Caki2 (cell line): Measurements from ENCODE around the gene GK. TPM values are rescaled to one million over a fixed set of nuclear protein-coding genes. Genes with fewer than 3 reads are reported as not detected.
A peak's percentile ranks its signal among the peaks of the same experiment; 100 is the strongest.
"Not testable (repeated sequence)": the region's sequence is repeated elsewhere in the genome, so short reads cannot be mapped to it uniquely, and the experiment has no call there.

ENCODE experiments used
- DNase-seq: peaks from one replicate; pipeline ENCODE4 v3.0.0-alpha.2; 2015; ENCODE audit warnings: low read depth
- in situ Hi-C: cut with HindIII; loops from 2 replicates; pipeline ENCODE4 v1.10.0; 2016; ENCODE audit warnings: low sequenced_read_pairs, low pct_unique_long_range_greater_than_20kb, mixed read lengths
- total RNA-seq: library from RNA; depleted of rRNA; stranded (reverse); fragments of >200 nt; shearing (Covaris generic); gene quantifications from 2 replicates; pipeline ENCODE4 v1.2.3, GENCODE V29; 2014; ENCODE audit warnings: low replicate concordance

Gene GK
- total RNA-seq, 1 experiment from 2014 or later: 4.5 TPM

DNA sequence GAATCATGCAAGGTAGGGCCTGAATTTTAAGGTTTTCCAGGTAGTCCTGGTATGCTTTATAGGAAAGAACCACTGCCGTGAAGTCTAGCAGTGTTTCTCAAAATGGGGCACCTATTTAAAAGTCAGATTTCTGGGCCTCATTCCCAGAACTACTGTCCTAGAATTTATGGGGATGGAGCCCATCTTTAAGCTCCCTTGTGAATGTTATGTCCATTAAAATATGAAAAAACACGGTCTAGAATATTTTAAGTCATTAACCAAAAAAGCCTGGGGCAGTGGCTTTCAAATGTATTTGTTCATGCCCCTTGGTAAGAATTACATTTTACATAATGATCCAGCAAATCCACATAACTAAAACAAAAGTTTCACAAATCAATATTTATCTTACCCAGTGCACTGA, 35.4 kb downstream of the GK start:
- in situ Hi-C loops: no loop called here

DNA sequence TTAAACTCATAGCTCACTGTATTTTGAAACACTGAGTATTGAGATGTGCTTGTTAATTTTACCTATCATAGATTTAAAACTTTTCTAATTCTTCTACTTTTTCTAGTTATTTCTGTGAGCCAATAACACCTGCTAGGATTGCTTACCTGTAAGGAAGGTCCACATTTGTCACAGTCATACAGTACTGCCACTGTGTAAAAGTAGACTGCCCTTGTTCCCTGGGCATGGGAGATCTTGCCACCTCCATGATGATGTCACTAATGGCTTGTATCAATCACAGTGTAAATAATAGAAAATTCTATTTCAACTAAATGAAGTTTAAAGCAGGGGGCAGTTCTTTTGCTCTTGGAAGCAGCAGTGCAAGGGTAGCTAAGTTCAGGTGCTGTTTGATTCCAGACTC, 35.9 kb downstream of the GK start:
- no peak for DNase-seq
- in situ Hi-C loops: no loop called here

More for the DNA sequence above, 35.4 kb downstream of the GK start:
- no peak for DNase-seq

DNA sequence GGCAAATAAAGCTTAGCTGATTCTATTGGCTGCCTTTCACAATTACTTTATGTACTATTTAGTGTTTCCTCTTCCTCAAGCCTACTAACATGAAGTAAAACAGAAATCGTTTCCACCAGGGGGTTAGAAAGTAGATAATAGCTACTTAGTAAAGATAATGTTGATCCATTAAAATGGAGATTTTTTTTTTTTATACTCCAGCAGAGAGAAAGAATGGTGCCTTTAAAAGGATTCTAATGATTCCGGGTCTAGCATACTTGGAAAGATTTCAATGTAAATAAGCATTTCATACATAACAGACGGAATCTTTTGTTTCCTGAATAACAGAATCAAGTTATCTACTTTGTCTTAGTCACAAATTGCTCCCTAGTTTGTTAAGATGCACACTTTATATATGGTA, 37.1 kb downstream of the GK start:
- DNase-seq: no peak
- in situ Hi-C loops: no loop called here

DNA sequence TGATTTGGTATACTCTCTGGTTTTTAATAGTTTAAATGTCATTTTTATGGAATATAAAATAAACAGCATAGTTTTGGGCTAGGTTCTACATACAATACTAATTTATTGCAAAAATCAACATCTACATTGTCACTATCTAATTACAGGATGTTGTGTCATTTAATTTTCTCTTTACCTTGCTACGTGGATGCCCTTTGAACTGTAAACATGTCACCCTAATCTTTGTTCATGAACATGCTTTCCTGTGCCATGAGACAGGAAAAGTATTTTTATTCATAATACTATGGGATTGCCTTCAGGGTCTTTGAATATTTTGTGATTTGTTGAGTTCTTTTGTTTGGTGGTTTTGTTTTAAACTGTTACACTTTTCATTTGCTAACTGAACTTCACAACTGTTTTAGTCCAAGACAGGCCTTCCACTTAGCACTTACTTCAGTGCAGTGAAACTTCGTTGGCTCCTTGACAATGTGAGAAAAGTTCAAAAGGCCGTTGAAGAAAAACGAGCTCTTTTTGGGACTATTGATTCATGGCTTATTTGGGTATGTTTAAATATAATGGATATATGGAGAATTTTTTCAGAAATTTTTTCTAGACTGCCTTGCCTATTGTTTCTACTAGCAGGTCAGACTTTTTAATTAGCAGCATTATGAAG, 40.9 kb downstream of the GK start:
- in situ Hi-C loops: no loop called here
- DNase-seq: no peak

DNA sequence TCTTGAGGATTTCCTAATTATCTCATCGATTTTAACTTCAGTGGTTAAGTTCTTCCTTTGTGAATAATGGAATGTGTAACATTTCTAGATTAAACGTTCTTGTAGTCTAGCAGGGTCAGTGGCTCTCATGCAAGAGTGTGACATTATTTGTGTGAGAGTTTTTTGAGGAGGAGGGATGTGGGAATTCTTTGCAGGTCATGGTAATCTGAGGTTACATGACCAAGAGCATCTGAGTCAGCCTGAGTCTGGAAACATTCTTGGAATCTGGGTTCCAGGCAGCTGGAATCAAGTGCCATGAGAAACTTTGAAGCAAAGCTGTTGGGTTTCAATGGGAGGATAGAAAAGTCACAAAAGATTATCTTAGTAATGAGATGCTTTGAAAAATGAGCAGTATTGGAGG, 49.5 kb downstream of the GK start:
- in situ Hi-C loops: no loop called here

DNA sequence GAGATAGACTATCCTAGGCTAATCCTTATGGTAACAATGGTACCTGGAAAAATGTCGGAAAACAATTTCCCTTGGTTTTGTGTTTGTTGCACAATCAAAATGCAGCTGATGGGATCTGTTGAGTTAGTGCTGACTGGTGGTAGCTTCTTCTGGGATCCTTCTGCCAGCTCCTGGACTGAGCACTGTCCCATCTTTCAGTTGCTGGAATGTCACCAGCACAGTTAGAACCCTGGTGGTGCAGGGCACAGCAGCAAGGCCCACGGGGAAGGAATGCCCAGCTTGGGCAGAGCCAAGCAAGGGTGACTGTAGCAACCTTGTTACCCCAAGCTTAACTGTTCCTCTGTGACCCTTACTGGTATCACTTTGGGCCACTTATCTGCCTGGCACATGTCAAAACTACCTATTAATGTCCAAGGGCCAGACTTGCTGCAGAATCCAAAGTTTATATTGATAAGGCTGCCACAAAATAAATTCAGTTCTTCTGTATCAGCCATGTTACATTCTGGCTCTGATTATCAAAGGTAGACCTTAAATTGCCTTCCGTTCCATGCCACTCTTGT, 53.1 kb downstream of the GK start:
- in situ Hi-C loops: no loop called here
- DNase-seq: no peak

More for the DNA sequence above, 49.5 kb downstream of the GK start:
- no peak for DNase-seq

DNA sequence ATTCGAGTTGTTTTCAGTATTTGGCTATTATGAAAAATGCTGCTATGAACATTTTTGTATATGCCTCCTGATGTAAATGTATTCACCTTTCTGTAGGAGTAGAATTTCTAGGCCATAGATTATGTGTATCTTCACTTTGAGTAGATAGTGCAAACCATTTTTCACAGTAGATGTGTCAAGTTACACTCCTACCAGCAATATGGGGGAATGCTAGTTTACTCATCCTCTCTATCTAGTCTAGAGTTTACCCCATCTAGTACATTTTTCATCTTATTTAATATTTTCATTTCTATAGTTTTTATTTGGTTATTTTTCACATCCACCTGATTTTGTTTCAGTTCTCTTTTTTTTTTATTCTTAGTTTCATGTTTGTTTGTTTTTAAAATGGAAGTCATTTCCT, 59.0 kb downstream of the GK start:
- in situ Hi-C loops: no loop called here
- DNase-seq: no peak

DNA sequence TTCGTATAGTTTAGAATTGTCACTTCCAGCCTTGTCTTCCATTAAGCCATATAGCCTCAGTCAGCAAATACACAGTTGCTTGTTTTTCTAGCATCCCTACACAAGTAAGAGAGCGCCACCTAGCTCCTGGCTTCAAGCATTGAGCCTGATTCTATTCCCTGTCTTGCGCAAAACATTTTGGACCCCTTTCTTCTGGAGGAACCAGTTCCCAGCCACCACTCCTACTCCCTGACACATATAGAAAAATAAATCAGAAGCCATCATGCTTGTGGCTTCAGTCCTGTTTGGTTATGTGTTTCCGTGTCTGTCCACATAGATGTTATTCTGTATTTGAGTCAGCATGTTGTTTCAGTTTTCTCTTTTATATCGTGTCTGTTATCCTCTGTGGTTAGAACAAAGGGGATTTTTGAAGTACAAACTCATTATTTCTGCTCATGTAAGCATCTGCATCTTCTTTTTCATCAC, 59.9 kb downstream of the GK start:
- in situ Hi-C loops: no loop called here
- DNase-seq: peak; percentile 30

DNA sequence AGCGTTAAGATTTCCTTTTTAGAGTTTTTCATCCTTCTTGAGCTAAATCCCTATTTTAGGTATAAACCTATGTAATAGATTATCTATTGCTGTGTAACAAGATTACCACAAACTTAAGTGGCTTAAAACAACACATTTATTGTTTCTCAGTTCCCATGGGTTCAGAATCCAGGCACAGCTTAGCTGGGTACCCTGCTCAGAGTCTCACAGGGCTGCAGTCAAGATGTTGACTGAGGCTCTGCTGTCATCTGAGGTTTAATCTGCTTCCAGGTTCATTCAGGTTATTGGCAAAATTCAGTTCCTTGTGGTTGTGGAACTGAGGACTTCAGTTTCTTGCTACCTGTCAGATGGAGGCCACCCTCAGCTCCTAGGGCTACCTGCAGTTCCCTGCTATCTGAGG, 60.9 kb downstream of the GK start:
- no peak for DNase-seq
- in situ Hi-C loops: no loop called here

DNA sequence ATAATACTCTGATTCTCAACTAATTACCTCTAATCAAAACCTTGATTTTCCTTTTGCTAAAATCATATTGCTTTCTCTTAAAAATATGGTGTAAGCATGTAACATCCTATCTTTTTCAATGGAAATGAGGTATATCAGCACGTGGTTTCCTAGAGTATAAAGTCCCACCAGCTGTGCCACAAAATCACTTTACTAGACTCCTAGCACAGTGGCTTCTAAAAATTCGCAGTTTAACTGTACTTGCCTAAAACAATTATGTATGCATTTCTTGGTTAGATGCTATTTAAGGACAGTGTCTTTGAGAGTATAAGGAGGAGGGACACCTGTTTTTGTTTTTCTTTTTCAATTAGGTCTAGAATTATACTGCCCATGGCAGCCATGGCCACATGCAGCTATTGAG, 62.8 kb downstream of the GK start:
- in situ Hi-C loops: no loop called here

DNA sequence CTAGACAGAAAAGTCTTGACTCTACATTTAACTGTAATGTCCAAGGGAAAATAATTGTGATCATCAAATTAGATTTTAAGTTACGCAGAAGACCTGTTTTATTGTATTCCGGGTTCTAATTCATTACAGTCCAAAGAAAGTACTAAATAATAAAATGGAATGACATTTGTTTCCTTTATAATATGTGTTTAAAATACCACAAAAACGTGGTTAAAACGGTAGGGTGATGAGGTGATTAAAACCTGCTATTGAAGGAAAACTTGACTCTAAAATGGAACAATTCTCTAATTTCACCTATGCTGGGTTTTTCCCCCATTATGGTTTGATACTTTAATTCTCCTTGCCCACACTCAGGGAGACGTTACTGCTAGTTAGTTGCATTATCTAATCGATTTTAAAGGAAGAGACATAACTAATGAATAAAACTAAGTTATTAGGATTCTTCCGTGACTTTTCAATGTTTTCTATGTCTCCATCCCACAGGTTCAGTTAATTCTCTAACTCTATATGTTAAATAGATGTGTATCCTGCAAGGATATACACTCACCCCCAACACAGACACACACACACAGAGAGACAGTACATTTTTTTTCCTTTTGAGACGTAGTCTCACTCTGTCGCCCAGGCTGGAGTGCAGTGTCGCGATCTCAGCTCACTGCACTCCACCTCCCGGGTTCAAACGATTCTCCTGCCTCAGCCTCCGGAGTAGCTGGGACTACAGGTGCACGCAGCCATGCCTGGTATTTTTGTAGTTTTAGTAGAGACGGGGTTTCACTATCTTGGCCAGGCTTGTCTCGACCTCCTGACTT, 80.8 kb downstream of the GK start:
- no peak for DNase-seq
- in situ Hi-C loops: no loop called here

More for the DNA sequence above, 62.8 kb downstream of the GK start:
- no peak for DNase-seq

DNA sequence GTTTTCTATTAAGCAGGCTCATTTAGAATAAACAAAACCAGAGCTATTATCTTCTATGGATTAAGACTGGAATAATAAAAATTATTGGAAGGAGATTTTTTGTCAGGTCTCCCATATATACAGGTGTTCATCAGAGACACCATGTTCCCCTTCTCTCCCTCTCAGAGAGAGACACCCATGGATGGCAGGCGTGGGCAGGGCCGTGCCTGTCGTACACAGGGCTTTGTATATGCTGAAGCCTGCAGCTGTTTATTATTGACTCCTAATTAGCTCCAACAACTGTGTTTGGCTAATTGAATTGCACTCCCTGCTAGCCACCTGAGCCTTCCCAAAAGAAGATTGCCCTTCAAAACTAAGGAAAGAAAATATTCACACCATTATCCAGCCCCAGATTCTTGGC, 81.6 kb downstream of the GK start:
- in situ Hi-C loops: no loop called here

DNA sequence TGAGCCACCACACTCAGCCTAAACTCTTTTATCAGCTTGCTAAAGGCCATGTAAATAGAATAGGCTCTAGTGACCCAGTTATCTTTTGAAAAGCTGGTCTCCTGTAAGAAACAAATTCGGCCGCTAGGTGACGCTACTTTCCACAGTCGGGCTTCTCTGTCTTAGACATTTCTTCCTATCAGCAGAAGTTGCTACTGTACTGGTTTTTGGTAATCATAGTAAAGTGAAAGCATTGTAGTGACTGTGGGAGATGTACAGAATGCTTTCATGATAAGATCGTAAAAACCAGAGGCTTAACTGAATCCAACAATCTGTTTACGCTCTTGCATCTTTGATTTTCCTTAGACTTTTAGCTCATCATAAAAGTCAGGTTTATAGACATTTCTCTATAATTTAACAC, 82.6 kb downstream of the GK start:
- peak; percentile 12 for DNase-seq
- in situ Hi-C loops: no loop called here

More for the DNA sequence above, 81.6 kb downstream of the GK start:
- no peak for DNase-seq

DNA sequence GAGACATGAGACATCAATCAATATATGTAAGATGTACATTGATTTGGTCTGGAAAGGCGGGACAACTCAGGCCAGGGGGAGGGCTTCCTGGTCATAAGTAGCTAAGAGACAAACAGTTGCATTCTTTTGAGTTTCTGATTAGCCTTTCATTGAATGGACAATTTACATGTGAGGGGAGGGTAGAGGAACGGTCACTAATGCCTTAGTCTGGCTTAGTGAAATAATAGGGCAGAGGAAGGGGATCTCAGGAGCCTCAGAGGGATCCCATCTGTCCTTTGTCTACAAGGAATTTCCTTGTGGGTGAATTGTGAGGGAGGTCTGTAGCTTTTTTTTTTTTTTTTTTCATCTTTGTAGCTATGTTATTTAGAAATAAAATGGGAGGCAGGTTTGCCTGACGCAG, 88.3 kb downstream of the GK start:
- in situ Hi-C loops: no loop called here
- no peak for DNase-seq

DNA sequence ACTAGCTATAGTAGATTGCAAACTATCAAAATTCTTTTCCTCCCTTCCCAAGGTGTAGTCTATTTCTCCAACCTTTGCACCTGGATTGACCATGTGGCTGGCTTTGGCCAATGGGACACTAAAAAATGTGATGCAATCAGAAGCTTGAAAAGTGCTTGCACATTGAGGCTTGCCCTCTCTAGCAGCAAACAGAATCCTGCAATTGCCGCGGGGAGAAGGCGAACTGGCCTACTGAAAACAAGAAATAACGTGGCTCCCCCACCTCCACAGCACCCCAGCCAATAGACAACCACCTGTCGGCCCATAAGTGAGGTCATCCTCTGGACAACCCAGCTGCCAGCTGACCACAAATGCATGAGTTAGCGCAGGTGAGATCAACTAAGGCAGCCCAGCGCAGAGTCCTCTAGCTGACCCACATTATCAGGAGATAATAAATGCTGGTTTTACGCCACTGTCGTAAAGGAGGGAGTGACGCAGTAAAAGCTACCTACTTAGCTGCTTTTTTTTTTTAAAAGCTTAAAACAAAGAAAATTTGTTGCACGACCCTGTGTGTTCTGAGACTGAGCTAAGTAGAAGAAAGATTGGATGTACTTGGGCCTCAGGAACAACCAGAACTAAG, 95.2 kb downstream of the GK start:
- DNase-seq: no peak
- in situ Hi-C loops: no loop called here

DNA sequence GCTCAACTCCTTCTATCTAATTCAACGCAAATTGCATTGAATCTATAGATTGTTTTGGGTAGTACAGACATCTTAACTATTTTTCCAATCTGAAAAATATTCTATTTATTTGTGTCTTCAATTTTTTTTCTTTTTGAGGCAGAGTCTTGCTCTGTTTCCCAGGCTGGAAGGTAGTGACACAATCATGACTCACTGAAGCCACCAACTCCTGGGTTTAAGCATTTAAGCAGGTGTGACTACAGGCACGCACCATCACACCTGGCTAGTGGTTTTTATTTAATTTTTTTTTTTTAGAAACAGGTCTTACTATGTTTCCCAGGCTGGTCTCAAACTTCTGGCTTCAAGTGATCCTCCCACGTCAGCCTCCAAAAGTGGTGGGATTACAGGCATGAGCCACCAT, 98.3 kb downstream of the GK start:
- no peak for DNase-seq
- in situ Hi-C loops: no loop called here

DNA sequence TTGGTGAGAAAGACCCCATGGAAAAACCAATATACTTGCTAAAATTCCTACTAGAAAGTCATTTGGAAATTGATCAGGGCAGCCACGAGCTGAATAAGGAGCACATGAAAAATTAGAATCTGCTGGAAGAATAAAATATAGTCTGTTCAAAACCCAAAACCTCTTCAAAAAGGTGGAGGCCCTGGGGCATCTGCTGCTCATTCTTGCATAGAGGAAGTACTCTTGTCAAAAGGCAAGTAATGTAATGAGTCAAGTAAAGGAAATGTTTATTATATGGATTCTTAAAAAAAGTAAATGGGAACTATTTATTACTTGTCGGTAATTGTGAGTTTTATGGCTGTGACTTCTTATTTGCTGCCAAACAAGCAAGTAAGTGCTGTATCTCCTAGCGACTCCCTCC, 109.5 kb downstream of the GK start:
- in situ Hi-C loops: no loop called here
- DNase-seq: no peak

DNA sequence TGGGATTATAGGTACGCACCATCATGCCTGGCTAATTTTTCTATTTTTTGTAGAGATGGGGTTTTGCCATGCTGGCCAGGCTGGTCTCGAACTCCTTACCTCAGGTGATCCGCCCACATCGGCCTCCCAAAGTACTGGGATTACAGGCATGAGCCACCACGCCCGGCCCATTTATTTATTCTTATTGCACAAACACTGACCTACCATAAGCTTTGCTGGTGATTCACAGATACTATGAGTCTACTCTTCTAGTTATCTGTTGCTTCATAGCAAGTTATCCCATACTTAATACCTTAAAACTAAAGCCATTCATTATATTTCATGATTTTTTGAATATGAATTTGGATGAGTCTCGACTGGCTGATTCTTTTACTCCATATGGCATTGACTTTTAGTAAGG, 120.5 kb downstream of the GK start:
- in situ Hi-C loops, DNase-seq: not testable (repeated sequence)

DNA sequence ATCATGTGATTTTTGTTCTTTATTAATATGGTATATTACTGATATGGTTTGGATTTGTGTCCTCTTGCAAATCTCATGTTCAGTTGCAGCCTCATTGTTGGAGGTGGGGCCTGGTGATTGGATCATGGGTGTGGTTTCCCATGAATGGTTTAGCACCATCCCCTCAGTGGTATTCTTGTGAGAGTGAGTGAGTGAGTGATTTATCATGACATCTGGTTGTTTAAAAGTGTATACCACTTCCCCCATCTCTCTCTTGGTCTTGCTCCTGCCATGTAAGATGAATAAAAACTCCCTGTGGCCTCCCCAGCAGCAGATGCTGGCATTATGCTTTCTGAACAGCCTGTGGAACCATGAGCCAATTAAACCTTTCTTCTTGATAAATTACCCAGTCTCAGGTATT, 124.4 kb downstream of the GK start:
- DNase-seq: no peak
- in situ Hi-C loops: no loop called here
